Bronchial epithelial cell (primary cell): ENCODE results near the gene ALDH3B2. TPM values are rescaled to one million over a fixed set of nuclear protein-coding genes. Genes with fewer than 3 reads are reported as not detected.
"Not testable (repeated sequence)": the region's sequence is repeated elsewhere in the genome, so short reads cannot be mapped to it uniquely, and the experiment has no call there.

ENCODE experiments used
- DNase-seq: peaks from one replicate; pipeline ENCODE4 v3.0.0-alpha.2; 2010; ENCODE audit warnings: low read depth
- FAIRE-seq: peaks from 2 replicates; lab custom pipeline; 2011; peaks lifted over from hg19 to GRCh38; lab: Jason Lieb, UNC
- H3K27me3 ChIP-seq: 2 replicates; pipeline ENCODE4 v1.5.1; 2011; ENCODE audit warnings: low read length; ENCODE audit not compliant: control insufficient read depth, insufficient read depth
- H3K36me3 ChIP-seq: 2 replicates; pipeline ENCODE4 v1.5.1; 2011; ENCODE audit warnings: low read length; ENCODE audit not compliant: control insufficient read depth, insufficient read depth
- H3K4me3 ChIP-seq: 2 replicates; pipeline ENCODE4 v1.5.1; 2011; ENCODE audit warnings: mild to moderate bottlenecking, low read depth, low read length, control low read depth
- total RNA-seq: library from RNA; depleted of rRNA; stranded (reverse); fragments of >200 nt; gene quantifications from 2 replicates; pipeline ENCODE4 v1.2.1, GENCODE V29; 2014
- TF ChIP-seq, protein P1 (sequence below): IDR thresholded peaks from 2 replicates; pipeline ENCODE4 v1.5.1; 2011; ENCODE audit warnings: mild to moderate bottlenecking, moderate library complexity, low read length, control low read depth, inconsistent platforms; ENCODE audit not compliant: insufficient read depth, severe bottlenecking

The ALDH3B2 gene
- total RNA-seq, 1 donor from 2014 or later = 17.9 TPM

DNA sequence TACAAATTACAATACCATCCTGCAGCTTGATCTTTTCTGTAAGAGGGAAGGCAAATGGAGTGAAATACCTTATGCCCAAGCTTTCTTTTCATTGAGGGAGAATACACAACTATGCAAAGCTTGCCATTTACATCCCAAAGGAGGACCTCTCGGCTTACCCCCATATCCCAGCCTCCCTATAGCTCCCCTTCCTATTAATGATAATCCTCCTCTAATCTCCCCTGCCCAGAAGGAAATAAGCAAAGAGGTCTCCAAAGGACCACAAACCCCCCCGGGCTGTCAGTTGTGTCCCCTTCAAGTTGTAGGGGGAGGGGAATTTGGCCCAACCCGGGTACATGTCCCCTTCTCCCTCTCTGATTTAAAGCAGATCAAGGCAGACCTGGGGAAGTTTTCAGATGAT, 52.5 kb downstream of the ALDH3B2 start:
- not testable (repeated sequence) for DNase-seq, H3K4me3 ChIP-seq, H3K36me3 ChIP-seq, H3K27me3 ChIP-seq, FAIRE-seq

DNA sequence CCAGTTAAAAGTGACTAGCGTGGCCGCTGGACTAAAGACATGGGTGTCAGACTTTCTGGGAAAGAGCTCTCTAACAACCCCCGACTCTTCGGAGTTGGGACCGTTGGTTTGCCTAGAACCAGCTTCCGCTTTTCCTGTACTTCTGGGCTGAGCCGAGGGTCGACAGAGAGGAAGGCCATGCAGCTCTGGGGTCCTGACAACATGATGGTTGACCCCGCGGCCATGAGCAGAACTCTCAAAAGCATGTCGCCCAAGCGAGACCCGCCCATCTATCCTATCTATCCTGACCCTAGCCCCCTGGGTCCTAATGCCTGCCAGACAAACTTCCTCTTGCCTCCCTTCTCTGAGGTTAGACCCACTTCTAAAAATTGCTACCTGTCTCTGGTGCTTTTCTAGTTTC, 53.8 kb downstream of the ALDH3B2 start:
- H3K4me3 ChIP-seq, DNase-seq, FAIRE-seq, H3K27me3 ChIP-seq, H3K36me3 ChIP-seq: not testable (repeated sequence)

DNA sequence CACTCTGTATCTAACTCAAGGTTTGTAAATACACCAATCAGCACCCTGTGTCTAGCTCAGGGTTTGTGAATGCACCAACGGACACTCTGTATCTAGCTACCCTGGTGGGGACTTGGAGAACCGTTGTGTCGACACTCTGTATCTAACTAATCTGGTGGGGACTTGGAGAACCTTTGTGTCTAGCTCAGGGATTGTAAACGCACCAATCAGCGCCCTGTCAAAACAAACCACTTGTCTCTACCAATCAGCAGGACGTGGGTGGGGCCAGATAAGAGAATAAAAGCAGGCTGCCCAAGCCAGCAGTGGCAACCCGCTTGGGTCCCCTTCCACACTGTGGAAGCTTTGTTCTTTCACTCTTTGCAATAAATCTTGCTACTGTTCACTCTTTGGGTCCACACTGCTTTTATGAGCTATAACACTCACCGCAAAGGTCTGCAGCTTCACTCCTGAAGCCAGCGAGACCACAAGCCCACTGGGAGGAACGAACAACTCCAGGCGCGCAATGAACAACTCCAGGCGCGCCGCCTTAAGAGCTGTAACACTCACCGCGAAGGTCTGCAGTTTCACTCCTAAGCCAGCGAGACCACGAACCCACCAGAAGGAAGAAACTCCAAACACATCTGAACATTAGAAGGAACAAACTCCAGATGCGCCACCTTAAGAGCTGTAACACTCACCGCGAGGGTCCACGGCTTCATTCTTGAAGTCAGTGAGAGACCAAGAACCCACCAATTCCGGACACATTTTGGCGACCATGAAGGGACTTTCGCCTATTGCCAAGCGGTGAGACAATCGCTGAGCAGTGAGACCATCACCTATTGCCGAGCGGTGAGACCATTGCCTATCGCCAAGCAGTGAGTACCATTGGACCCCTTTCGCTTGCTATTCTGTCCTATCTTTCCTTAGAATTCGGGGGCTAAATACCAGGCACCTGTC, 54.5 kb downstream of the ALDH3B2 start:
- FAIRE-seq, H3K27me3 ChIP-seq, H3K36me3 ChIP-seq, DNase-seq, H3K4me3 ChIP-seq: not testable (repeated sequence)

DNA sequence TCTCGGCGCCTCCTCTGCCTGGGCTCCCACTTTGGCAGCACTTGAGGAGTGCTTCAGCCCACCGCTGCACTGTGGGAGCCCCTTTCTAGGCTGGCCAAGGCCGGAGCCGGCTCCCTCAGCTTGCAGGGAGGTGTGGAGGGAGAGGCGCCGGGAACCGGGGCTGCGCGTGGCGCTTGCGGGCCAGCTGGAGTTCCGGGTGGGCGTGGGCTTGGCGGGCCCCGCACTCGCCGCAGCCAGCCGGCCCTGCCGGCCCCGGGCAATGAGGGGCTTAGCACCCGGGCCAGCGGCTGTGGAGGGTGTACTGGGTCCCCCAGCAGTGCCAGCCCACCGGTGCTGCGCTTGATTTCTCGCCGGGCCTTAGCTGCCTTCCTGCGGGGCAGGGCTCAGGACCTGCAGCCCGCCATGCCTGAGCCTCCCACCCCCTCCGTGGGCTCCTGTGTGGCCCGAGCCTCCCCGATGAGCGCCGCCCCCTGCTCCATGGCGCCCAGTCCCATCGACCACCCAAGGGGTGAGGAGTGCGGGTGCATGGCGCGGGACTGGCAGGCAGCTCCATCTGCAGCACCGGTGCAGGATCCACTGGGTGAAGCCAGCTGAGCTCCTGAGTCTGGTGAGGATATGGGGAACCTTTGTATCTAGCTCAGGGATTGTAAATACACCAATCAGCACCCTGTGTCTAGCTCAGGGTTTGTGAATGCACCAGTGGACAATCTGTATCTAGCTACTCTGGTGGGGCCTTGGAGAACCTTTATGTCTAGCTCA, 55.3 kb downstream of the ALDH3B2 start:
- not testable (repeated sequence) for H3K4me3 ChIP-seq, DNase-seq, FAIRE-seq, H3K36me3 ChIP-seq, H3K27me3 ChIP-seq

DNA sequence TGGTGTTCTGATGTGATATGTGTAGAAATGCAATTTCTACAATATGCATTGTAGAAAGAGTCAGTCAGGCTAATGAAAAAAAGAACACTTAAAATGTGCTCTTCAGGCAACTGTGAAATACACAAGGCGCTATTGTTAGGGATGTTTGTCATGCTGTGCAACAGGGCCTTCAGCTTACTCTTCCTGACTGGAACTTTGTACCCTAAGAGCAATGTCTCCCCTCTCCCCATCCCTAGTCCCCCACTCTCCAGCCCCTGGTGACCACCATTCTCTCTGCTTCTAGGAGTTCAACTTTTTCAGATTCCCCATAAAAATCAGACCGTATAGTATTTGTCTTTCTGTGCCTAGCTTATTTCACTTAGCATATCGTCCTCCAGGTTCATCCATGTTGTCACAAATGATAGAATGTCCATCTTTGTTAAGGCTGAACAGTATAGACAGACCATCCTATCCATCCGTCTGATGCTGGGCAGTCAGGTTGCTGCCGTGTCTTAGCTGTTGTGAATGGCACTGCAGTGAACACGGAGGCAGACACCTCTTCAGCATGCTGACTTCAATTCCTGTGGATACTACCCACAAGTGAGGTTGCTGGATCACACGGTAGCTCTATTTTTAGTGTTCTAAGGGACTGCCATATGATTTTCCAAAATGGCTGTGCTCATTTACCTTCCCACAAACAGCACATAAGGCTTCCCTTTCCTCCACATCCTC, 57.0 kb downstream of the ALDH3B2 start:
- DNase-seq = no peak
- H3K27me3 ChIP-seq = peaks cover 2% of the 10 kb centered on the region
- peaks cover 2% of the 10 kb centered on the region for H3K36me3 ChIP-seq
- FAIRE-seq = no peak
- TF ChIP-seq, protein P1, sequence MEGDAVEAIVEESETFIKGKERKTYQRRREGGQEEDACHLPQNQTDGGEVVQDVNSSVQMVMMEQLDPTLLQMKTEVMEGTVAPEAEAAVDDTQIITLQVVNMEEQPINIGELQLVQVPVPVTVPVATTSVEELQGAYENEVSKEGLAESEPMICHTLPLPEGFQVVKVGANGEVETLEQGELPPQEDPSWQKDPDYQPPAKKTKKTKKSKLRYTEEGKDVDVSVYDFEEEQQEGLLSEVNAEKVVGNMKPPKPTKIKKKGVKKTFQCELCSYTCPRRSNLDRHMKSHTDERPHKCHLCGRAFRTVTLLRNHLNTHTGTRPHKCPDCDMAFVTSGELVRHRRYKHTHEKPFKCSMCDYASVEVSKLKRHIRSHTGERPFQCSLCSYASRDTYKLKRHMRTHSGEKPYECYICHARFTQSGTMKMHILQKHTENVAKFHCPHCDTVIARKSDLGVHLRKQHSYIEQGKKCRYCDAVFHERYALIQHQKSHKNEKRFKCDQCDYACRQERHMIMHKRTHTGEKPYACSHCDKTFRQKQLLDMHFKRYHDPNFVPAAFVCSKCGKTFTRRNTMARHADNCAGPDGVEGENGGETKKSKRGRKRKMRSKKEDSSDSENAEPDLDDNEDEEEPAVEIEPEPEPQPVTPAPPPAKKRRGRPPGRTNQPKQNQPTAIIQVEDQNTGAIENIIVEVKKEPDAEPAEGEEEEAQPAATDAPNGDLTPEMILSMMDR = no peak
- no peak overlapping the region for H3K4me3 ChIP-seq

DNA sequence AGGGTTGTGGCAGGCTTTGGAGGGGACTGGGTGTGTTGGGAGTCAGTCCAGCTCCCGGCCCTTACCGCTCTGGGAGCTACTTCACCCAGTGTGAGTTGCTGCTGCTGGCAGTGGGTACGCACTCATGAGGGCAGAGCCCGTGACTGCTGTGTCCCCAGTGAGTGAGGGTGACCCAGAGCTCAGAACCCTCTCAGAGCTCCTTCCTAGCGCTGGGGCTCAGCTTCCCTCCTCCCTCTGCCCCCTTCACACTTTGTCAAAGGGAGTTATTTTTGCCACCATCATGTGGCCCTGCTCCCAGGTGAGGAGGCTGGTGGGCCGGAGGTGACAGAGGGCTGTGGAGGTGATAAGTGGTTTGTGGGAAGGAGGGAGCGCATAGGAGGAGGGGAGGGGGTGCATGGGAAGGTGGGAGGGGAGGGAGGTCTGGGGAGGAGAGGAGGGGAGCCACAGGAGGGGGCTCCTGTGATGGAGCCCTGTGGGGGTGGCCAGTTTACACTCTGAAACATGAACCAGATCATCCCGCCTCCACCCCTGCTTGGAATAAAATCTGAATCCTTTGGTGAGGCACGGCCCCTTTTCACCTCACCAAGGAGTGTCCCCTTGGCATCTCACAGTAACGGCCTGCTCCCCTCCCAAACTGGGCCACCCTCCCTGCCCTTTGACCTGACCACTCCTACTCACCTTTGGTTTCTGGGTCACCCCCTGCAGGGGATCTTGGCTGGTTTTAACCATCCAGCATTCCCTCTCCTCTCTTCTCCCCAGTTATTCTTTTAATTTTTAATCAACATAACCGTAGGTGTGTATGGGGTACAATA, 57.8 kb downstream of the ALDH3B2 start:
- DNase-seq (no peak), FAIRE-seq (no peak)
- TF ChIP-seq, protein P1 = no peak
- peaks cover 2% of the 10 kb centered on the region for H3K27me3 ChIP-seq
- peaks cover 3% of the 10 kb centered on the region for H3K36me3 ChIP-seq
- H3K4me3 ChIP-seq = no peak overlapping the region

DNA sequence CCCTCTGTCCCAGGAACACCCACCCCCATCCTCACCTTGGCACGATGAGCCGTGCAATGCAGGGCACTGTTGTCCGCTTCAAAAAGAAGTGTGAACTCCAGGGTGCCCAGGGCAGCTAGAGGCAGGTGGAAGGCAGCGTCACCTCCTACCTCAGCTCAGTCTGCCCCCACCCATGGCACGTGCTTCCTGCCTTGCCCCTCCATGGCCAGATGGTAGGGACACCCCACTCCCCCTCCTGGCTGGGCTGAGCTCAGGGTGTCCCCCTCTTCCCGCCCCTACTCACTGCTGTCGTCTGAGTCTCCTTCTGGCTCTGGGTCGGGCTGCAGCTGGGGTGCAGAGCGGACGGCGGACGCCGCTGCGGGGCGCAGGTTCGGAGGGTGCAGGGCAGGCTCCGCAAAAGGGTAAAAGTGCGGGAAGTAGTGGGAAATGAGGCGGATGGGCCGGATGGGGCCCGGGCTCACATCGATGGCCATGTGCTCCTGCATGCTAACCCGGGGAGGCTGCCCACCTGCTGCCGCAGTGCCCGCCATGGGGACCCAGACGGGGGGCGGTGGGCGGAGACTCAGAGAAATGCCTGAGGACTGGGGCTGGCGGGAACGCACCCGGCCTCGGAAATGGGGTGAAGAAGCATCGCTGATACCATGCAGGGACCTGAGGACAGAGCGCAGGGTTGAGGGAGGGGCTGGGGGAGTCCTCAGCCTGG, 58.5 kb downstream of the ALDH3B2 start:
- H3K4me3 ChIP-seq = no peak overlapping the region
- H3K36me3 ChIP-seq = peaks cover 9% of the 10 kb centered on the region
- TF ChIP-seq, protein P1 = no peak
- FAIRE-seq (no peak), DNase-seq (no peak)
- H3K27me3 ChIP-seq = peaks cover 2% of the 10 kb centered on the region
